Smooth muscle cell (in vitro differentiated cells): ENCODE measurements around the gene LTBR. TPM values are rescaled to one million over a fixed set of nuclear protein-coding genes. Genes with fewer than 3 reads are reported as not detected.

Source experiments
- DNase-seq: peaks from one replicate; lab custom pipeline; 2025; ENCODE audit not compliant: unreplicated experiment; lab: John Stamatoyannopoulos, UW
- H2AFZ ChIP-seq: fragments of 200-600 bp; sonication (generic); 2 replicates; pipeline ENCODE4 v1.6.0; 2016; ENCODE audit warnings: antibody characterized with exemption, low read depth, mild to moderate bottlenecking
- H3F3A ChIP-seq: fragments of 200-600 bp; sonication (generic); 2 replicates; pipeline ENCODE4 v1.6.0; 2017; ENCODE audit warnings: antibody characterized with exemption, low read depth
- H3K27ac ChIP-seq: fragments of 200-600 bp; sonication (generic); 2 replicates; pipeline ENCODE4 v1.5.1; 2016; ENCODE audit warnings: low read depth, mild to moderate bottlenecking
- H3K27me3 ChIP-seq: fragments of 200-600 bp; sonication (generic); 2 replicates; pipeline ENCODE4 v1.6.1; 2016; ENCODE audit warnings: low read depth, mild to moderate bottlenecking
- H3K36me3 ChIP-seq: fragments of 200-600 bp; sonication (generic); 2 replicates; pipeline ENCODE4 v1.5.1; 2016; ENCODE audit warnings: low read depth
- H3K4me1 ChIP-seq: fragments of 200-600 bp; sonication (generic); 2 replicates; pipeline ENCODE4 v1.5.1; 2016; ENCODE audit warnings: low read depth
- H3K4me2 ChIP-seq: fragments of 200-600 bp; sonication (generic); 2 replicates; pipeline ENCODE4 v1.6.0; 2016; ENCODE audit warnings: mild to moderate bottlenecking
- H3K4me3 ChIP-seq: fragments of 200-600 bp; sonication (generic); 2 replicates; pipeline ENCODE4 v1.5.1; 2016; ENCODE audit warnings: mild to moderate bottlenecking
- H3K79me2 ChIP-seq: fragments of 200-600 bp; sonication (generic); 2 replicates; pipeline ENCODE4 v1.6.0; 2016; ENCODE audit warnings: low read depth, mild to moderate bottlenecking
- H3K9ac ChIP-seq: fragments of 200-600 bp; sonication (generic); 2 replicates; pipeline ENCODE4 v1.6.0; 2016; ENCODE audit warnings: low read depth
- H3K9me3 ChIP-seq: fragments of 200-600 bp; sonication (generic); replicated peaks from 2 replicates; pipeline ENCODE4 v1.5.1; 2016; ENCODE audit warnings: low read depth
- H4K20me1 ChIP-seq: fragments of 200-600 bp; sonication (generic); 2 replicates; pipeline ENCODE4 v1.6.0; 2016; ENCODE audit warnings: low read depth
- WGBS: methylation state at CpG from one replicate; pipeline ENCODE4 v1.1.7; 2016; ENCODE audit warnings: low lambda C conversion rate; 5-methylcytosine and 5-hydroxymethylcytosine counted together
- polyA plus RNA-seq: library from polyadenylated mRNA; unstranded; fragments of >200 nt; fragmentation: Nextera tagmentation; extraction: Ambion mirVana; gene quantifications from 2 replicates; pipeline ENCODE4 v1.2.1, GENCODE V29; 2016
- total RNA-seq: library from RNA; depleted of rRNA; stranded (reverse); fragments of >200 nt; gene quantifications from 2 replicates; pipeline ENCODE4 v1.2.3, GENCODE V29; 2014
- TF ChIP-seq, protein P1 (sequence below): fragments of 200-600 bp; sonication (generic); IDR thresholded peaks from 2 replicates; pipeline ENCODE4 v1.5.1; 2017; ENCODE audit warnings: borderline replicate concordance, mild to moderate bottlenecking, antibody characterized with exemption; ENCODE audit not compliant: insufficient read depth, poor library complexity, severe bottlenecking

Gene LTBR
- total and polyA plus RNA-seq, 2 experiments from 2014 or later: 35.1 to 72.9 TPM

DNA sequence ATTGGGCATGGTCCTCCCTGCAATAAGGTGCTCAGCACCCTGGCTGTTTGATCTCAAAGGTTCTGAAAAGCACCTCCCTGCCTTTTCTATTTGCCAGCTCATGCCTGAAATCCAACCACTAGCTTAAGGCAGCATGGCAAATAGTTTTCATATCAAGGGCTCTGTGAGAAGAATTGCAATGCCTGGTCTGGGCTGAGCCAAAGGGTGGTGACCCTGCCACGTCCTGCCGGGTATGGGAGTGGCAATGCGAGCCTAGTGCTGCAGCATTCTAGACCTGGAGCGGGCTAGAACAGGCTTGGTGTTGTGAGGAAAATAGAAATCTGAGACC is 6.3 kb upstream of the LTBR start:
- H3K9ac ChIP-seq: no peak overlapping the region
- no peak overlapping the region for H3K27ac ChIP-seq
- H3K27me3 ChIP-seq: no peaks in the 10 kb centered on the region
- no peaks in the 10 kb centered on the region for H3K36me3 ChIP-seq
- no peak overlapping the region for H3K4me3 ChIP-seq
- 83% methylated on average over 4 of the region's 4 CpGs for WGBS
- no peaks in the 10 kb centered on the region for H4K20me1 ChIP-seq
- H2AFZ ChIP-seq: no peak overlapping the region
- H3K9me3 ChIP-seq: no peaks in the 10 kb centered on the region
- H3K79me2 ChIP-seq: no peaks in the 10 kb centered on the region
- no peak overlapping the region for H3K4me2 ChIP-seq
- H3K4me1 ChIP-seq: peaks cover 41% of the 10 kb centered on the region
- no peak for DNase-seq
- H3F3A ChIP-seq: no peaks in the 10 kb centered on the region
- TF ChIP-seq, protein P1, sequence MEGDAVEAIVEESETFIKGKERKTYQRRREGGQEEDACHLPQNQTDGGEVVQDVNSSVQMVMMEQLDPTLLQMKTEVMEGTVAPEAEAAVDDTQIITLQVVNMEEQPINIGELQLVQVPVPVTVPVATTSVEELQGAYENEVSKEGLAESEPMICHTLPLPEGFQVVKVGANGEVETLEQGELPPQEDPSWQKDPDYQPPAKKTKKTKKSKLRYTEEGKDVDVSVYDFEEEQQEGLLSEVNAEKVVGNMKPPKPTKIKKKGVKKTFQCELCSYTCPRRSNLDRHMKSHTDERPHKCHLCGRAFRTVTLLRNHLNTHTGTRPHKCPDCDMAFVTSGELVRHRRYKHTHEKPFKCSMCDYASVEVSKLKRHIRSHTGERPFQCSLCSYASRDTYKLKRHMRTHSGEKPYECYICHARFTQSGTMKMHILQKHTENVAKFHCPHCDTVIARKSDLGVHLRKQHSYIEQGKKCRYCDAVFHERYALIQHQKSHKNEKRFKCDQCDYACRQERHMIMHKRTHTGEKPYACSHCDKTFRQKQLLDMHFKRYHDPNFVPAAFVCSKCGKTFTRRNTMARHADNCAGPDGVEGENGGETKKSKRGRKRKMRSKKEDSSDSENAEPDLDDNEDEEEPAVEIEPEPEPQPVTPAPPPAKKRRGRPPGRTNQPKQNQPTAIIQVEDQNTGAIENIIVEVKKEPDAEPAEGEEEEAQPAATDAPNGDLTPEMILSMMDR: no peak

DNA sequence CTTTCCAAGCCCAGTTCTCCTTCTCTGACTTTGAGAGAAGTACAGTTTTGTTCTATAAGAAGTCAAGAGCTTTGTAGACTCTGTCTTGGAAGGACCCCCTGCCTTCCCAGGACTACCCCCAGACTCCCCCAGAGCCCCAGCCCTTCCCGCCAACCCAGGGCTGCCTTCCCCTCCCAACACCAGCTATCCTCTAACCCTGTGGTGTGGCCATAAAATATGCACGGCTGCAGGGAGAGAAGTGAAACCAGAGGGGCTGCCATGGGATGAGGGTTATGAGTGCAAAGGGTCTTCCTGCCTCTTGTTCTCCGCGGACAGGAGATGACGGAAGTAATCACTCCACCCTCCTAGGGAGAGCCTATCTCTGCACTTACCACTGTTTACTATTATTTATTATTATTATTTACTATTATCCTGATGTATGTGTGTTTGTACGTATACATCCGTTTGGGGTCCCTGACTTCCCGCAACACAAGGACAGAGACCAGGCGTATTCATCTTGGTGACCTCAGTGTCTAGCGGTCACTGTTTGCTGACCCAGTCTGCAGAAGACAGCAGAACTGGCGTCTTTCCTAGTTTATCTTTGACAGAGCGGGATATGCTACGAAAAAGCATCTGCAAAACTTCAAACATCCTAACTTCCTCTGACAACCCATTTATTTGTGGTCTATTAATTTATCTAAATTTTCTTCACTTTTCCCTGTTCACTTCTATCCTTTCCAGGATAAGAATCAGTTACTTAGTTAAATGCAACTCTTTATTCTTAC is 5.1 kb upstream of the LTBR start:
- peaks cover 4% of the 10 kb centered on the region for H3K79me2 ChIP-seq
- H3K27ac ChIP-seq: no peak overlapping the region
- H3K36me3 ChIP-seq: no peaks in the 10 kb centered on the region
- H2AFZ ChIP-seq: no peak overlapping the region
- peaks cover 41% of the 10 kb centered on the region for H3K4me1 ChIP-seq
- H3K9me3 ChIP-seq: no peaks in the 10 kb centered on the region
- DNase-seq: no peak
- TF ChIP-seq, protein P1: no peak
- H3K4me3 ChIP-seq: no peak overlapping the region
- H4K20me1 ChIP-seq: no peaks in the 10 kb centered on the region
- no peaks in the 10 kb centered on the region for H3K27me3 ChIP-seq
- H3K4me2 ChIP-seq: no peak overlapping the region
- 82% methylated on average over 13 of the region's 13 CpGs for WGBS
- H3F3A ChIP-seq: no peaks in the 10 kb centered on the region
- H3K9ac ChIP-seq: no peak overlapping the region

DNA sequence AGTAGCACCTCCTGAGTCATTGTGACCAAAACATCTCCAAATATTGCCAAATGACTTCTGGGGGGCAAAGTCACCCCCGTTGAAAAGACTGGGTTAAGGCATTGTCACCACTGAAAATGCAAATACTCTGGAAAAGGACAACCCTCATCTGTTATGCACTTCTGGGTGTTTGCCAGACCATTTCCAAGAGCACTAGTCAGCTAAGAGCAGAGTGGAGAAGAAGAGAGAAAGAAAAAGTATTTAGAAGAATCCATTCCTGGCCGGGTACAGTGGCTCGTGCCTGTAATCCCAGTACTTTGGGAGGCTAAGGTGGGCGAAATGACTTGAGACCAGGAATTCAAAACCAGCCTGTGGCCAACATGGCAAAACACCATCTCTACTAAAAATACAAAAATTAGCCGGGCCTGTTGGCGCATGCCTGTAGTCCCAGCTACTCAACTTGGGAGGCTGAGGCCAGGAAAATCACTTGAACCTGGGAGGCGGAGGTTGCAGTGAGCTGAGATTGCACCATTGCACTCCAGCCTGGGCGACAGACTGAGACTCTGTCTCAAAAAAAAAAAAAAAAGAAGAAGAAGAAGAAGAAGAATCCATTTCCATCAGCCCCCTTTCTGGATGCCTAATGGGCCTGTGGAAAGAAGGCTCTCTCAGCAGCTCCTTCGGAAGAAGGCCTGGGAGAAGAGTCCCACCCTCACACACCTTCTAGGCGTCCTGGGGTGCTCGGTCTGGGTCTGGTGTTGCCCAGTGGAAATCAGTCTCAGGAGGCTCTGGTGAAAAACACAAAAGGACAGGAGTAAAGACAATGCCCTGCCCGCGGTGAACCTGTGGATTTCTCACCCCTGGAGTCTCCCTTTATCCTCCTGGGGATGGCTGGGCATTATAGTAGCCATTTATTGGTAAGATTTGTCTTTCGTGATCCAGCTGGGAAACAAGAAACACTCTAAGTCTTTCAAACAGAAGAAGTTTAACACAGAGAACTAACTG is 3.5 kb upstream of the LTBR start:
- no peak overlapping the region for H3K27ac ChIP-seq
- no peaks in the 10 kb centered on the region for H3K27me3 ChIP-seq
- no peak for DNase-seq
- H3K9ac ChIP-seq: no peak overlapping the region
- no peaks in the 10 kb centered on the region for H3K36me3 ChIP-seq
- TF ChIP-seq, protein P1: no peak
- H4K20me1 ChIP-seq: no peaks in the 10 kb centered on the region
- peaks cover 43% of the 10 kb centered on the region for H3K4me1 ChIP-seq
- no peak overlapping the region for H2AFZ ChIP-seq
- no peaks in the 10 kb centered on the region for H3F3A ChIP-seq
- no peak overlapping the region for H3K4me2 ChIP-seq
- WGBS: 91% methylated on average over 14 of the region's 14 CpGs
- H3K9me3 ChIP-seq: no peaks in the 10 kb centered on the region
- H3K4me3 ChIP-seq: no peak overlapping the region
- peaks cover 13% of the 10 kb centered on the region for H3K79me2 ChIP-seq
